IPS-20b (cell line): Measurements from ENCODE around the gene FGF12.

Source experiments
- H3K27ac ChIP-seq: one replicate; pipeline ENCODE4 v1.5.1; 2013; ENCODE audit warnings: low read length
- H3K27me3 ChIP-seq: 2 replicates; pipeline ENCODE4 v1.6.1; 2013; ENCODE audit warnings: mild to moderate bottlenecking, low read length, inconsistent platforms; ENCODE audit not compliant: insufficient read depth
- H3K36me3 ChIP-seq: 2 replicates; pipeline ENCODE4 v1.6.1; 2013; ENCODE audit warnings: low read depth, mild to moderate bottlenecking, inconsistent platforms, low read length, moderate library complexity; ENCODE audit not compliant: insufficient read depth
- H3K4me1 ChIP-seq: 2 replicates; pipeline ENCODE4 v1.6.1; 2013; ENCODE audit warnings: mild to moderate bottlenecking, control low read depth, inconsistent platforms, low read length, moderate library complexity; ENCODE audit not compliant: insufficient read depth
- H3K4me3 ChIP-seq: 2 replicates; pipeline ENCODE4 v1.5.1; 2013; ENCODE audit warnings: mild to moderate bottlenecking, low read length, inconsistent platforms
- H3K9ac ChIP-seq: 2 replicates; pipeline ENCODE4 v1.6.1; 2013; ENCODE audit warnings: low read depth, mild to moderate bottlenecking, inconsistent platforms, low read length, moderate library complexity
- H3K9me3 ChIP-seq: 2 replicates; pipeline ENCODE4 v1.6.1; 2013; ENCODE audit warnings: mild to moderate bottlenecking, low read depth, low read length, inconsistent platforms; ENCODE audit not compliant: insufficient read depth

Gene FGF12

GRCh38 chr3:192482809-192483208 lies 244.5 kb downstream of the FGF12 start:
- Histone ChIP-seq H3K4me1 (no peaks in the 10 kb centered on the region), H3K4me3 (no peak overlapping the region), H3K9me3 (no peaks in the 10 kb centered on the region), H3K27me3 (no peaks in the 10 kb centered on the region), H3K9ac (no peak overlapping the region), H3K36me3 (no peaks in the 10 kb centered on the region), H3K27ac (no peak overlapping the region)

GRCh38 chr3:192482391-192482790 lies 244.9 kb downstream of the FGF12 start:
- no peak overlapping the region for H3K27ac ChIP-seq

DNA sequence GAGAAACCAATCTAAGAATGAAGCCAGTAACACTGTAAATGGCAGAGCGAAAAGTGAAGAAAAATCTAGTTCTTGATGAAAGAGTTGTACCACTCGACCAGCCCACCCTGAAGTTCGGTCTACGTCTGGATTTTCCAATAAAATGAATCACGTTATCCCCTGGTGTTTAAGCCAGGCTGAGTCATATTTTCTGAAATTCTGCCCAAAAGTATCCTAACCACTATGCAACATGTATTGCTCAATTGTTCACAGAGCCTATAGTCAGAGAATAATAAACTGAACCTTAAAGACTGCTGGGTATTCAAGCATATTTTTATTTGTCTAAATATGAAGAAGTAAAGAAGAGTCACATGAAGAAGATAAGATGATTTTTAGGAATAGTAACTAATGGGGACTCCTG lies 245.7 kb downstream of the FGF12 start:
- Histone ChIP-seq H3K4me1 (no peaks in the 10 kb centered on the region), H3K9ac (no peak overlapping the region), H3K4me3 (no peak overlapping the region), H3K9me3 (no peaks in the 10 kb centered on the region), H3K27ac (no peak overlapping the region), H3K27me3 (no peaks in the 10 kb centered on the region), H3K36me3 (no peaks in the 10 kb centered on the region)

More at GRCh38 chr3:192482391-192482790, 244.9 kb downstream of the FGF12 start:
- no peaks in the 10 kb centered on the region for H3K27me3 ChIP-seq
- no peak overlapping the region for H3K4me3 ChIP-seq
- H3K9me3 ChIP-seq = no peaks in the 10 kb centered on the region
- no peaks in the 10 kb centered on the region for H3K36me3 ChIP-seq
- H3K4me1 ChIP-seq = no peaks in the 10 kb centered on the region
- no peak overlapping the region for H3K9ac ChIP-seq

DNA sequence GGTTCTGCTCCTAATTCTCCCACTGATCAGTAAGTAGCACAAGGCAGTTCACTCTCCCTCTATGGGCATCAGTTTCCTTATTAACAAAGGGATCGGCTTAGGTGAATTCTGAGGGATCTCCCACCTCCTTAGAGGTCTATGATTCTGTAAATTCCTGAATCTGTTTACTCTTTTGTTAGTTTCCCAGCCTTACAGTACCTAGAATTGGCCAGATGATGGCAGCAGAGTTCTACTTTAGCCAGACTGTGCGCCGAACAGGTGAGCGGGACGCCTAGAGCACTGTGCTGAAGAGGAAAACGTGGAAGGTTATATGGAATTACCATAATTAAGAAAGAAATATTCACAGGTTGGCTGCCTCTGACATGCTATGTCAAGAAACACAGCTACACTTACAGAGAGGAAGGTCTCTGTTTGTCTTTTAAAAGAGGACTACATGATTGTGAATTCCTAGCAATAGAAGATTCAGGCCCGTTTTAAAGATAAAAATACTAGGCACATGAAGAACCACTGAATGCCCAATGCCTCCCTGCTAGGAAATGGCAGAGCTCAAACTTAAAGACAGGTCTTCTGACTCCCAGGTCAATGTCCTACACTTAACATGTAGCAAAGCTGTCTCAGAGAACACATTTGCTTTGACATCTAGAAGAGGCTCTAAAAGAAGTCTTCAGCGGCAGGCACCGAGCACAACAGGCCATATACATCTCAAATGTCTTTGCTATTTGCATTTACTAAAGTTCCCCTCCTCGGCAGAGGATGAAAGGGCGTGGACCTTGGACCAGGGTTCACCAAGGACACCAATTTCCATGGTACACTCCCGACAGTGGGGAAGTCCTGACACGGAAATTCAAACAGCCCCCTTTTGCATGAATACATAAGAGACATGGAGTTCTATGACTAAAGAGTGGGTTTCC lies 259.9 kb downstream of the FGF12 start:
- Histone ChIP-seq H3K27ac (no peak overlapping the region), H3K9ac (no peak overlapping the region), H3K4me3 (no peak overlapping the region), H3K36me3 (no peaks in the 10 kb centered on the region), H3K9me3 (no peaks in the 10 kb centered on the region), H3K27me3 (no peaks in the 10 kb centered on the region), H3K4me1 (no peaks in the 10 kb centered on the region)

GRCh38 chr3:192449036-192449435 lies 278.3 kb downstream of the FGF12 start:
- H3K36me3 ChIP-seq = no peaks in the 10 kb centered on the region
- no peak overlapping the region for H3K27ac ChIP-seq
- H3K9ac ChIP-seq = no peak overlapping the region
- H3K4me1 ChIP-seq = no peaks in the 10 kb centered on the region
- H3K27me3 ChIP-seq = no peaks in the 10 kb centered on the region
- H3K9me3 ChIP-seq = no peaks in the 10 kb centered on the region
- no peak overlapping the region for H3K4me3 ChIP-seq

DNA sequence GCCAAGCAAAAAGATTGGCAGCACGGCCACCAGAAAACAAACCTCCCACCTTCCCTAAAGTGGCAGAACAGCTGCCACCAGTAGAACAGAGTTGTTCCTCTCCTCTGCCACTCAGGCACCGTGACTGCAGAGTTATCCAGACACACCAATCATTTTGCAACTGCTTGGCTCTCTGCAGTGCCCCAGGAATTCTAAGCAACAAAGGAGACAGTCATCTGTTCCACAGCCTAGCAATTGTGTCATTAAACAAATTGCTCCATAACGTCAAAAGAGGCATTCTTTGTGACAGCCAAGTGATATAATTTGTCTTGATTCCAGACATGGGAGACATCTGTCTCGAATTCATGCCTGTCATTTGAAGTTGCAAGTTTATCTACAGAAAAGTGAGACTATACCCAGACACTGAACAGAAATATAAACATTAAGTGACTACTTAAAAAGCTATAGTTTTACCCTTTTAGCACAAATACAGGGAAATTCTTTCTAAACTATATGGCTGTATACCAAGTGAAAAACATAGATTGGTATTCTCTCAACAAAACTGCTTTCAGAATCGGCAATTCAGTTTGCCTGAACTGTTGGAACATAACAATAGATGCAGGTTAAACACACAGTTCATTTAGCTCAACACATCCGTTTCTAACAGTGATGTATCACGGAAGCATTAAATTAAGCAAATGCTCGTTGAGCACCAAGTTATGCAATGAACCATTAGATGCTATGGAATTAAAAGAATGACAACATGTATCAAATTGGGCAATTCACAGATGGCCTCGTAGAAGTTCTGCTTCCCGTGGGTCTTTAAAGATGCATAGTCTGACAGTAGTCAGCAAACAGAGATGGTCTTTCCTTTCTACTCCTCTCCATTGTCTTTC lies 281.3 kb downstream of the FGF12 start:
- Histone ChIP-seq H3K4me1 (no peaks in the 10 kb centered on the region), H3K27ac (no peak overlapping the region), H3K9me3 (no peaks in the 10 kb centered on the region), H3K27me3 (no peaks in the 10 kb centered on the region), H3K9ac (no peak overlapping the region; the same call in 1 of the 2 replicates), H3K4me3 (no peak overlapping the region), H3K36me3 (no peaks in the 10 kb centered on the region)

DNA sequence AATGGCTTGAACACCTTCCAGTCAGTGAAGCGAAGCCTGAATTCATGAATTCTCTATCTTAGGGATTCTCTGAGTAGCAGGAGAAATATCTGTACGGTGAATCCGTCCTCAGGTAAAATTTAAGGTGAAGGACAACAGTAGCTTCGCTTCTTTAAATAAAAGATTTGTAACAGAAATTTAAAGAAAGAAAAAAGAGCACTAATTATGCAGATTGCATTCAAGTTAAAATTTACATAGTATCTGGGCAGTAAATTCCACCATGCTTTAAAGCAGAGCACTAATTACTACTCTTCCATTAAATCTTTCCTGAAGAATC lies 282.6 kb downstream of the FGF12 start:
- Histone ChIP-seq H3K27ac (no peak overlapping the region), H3K36me3 (no peaks in the 10 kb centered on the region), H3K4me1 (no peaks in the 10 kb centered on the region), H3K4me3 (no peak overlapping the region), H3K9ac (no peak overlapping the region), H3K9me3 (no peaks in the 10 kb centered on the region), H3K27me3 (no peaks in the 10 kb centered on the region)

- Histone ChIP-seq H3K9me3 (no peaks in the 10 kb centered on the region), H3K9ac (0 out of 2 replicates have a peak overlapping the region, but pooled peaks have one; percentile 1), H3K4me3 (no peak overlapping the region), H3K4me1 (no peaks in the 10 kb centered on the region), H3K27me3 (no peaks in the 10 kb centered on the region), H3K36me3 (no peaks in the 10 kb centered on the region), H3K27ac (no peak overlapping the region)
Observed at GRCh38 chr3:192444096-192444790, 283.1 kb downstream of the FGF12 start.

DNA sequence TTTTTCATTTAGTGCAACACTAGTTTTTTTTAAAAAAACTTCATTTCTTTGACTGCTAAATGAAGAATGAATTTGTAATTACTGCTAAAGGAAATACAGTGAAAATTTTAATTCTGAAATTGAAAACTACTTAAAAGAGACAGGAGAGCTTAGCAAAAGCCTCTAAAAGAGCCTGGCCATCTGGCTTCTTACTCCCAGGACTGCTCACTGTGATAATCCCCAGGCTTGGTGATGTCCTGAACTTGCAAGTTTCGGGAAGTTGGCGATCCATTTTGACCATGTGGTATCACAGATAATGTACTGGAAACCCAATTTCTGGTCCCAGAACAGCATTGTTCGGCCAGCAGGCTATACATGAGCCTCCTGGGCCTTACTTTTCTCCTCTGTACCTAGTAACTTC lies 292.1 kb downstream of the FGF12 start:
- no peak overlapping the region for H3K4me3 ChIP-seq
- no peak overlapping the region for H3K27ac ChIP-seq
- no peak overlapping the region for H3K9ac ChIP-seq
- no peaks in the 10 kb centered on the region for H3K4me1 ChIP-seq
- H3K27me3 ChIP-seq = no peaks in the 10 kb centered on the region
- no peaks in the 10 kb centered on the region for H3K36me3 ChIP-seq
- H3K9me3 ChIP-seq = no peaks in the 10 kb centered on the region

GRCh38 chr3:192434186-192434585 lies 293.2 kb downstream of the FGF12 start:
- Histone ChIP-seq H3K36me3 (no peaks in the 10 kb centered on the region), H3K9ac (no peak overlapping the region), H3K9me3 (no peaks in the 10 kb centered on the region), H3K4me3 (no peak overlapping the region), H3K27me3 (no peaks in the 10 kb centered on the region), H3K27ac (no peak overlapping the region), H3K4me1 (no peaks in the 10 kb centered on the region)

- no peaks in the 10 kb centered on the region for H3K36me3 ChIP-seq
- no peaks in the 10 kb centered on the region for H3K4me1 ChIP-seq
Observed at GRCh38 chr3:192433704-192434103, 293.6 kb downstream of the FGF12 start.

More at GRCh38 chr3:192433704-192434103, 293.6 kb downstream of the FGF12 start:
- Histone ChIP-seq H3K4me3 (no peak overlapping the region), H3K27ac (no peak overlapping the region), H3K9ac (no peak overlapping the region), H3K27me3 (no peaks in the 10 kb centered on the region), H3K9me3 (no peaks in the 10 kb centered on the region)
